Lung (tissue), 12 donors: Measurements from ENCODE around the gene BPIFB3. TPM values are rescaled to one million over a fixed set of nuclear protein-coding genes. Genes with fewer than 3 reads are reported as not detected.

Experiments
- ATAC-seq: fragments of 200-7000 bp; cut with Tn5 transposase; one replicate; pipeline ENCODE4 v1.9.1; 2020; ENCODE audit warnings: moderate number of reproducible peaks; ENCODE audit not compliant: insufficient read depth, low FRiP score
- DNase-seq, 3 donors: peaks; one replicate each; pipeline ENCODE4 v3.0.0-alpha.2; 2013 to 2017
- H3K27ac ChIP-seq, 2 donors: one replicate each; pipeline ENCODE4 v1.5.1; 2013; ENCODE audit warnings: mild to moderate bottlenecking in 2 of 2, moderate library complexity in 2 of 2, control low read depth in 1 of 2, inconsistent platforms in 1 of 2, low read depth in 1 of 2, low read length in 1 of 2
- H3K27me3 ChIP-seq, 3 donors: one replicate each; pipeline ENCODE4 v1.5.1; 2013; ENCODE audit warnings: low read length in 2 of 3; ENCODE audit not compliant: control insufficient read depth in 3 of 3, insufficient read depth in 3 of 3
- H3K36me3 ChIP-seq, 4 donors: one replicate each; pipeline ENCODE4 v1.5.1; 2013; ENCODE audit warnings: low read length in 4 of 4, mild to moderate bottlenecking in 1 of 4, moderate library complexity in 1 of 4; ENCODE audit not compliant: control insufficient read depth in 4 of 4, insufficient read depth in 4 of 4
- H3K4me1 ChIP-seq, 5 donors: one replicate each; pipeline ENCODE4 v1.5.1; 2013; ENCODE audit warnings: low read length in 5 of 5, mild to moderate bottlenecking in 2 of 5, moderate library complexity in 1 of 5; ENCODE audit not compliant: control insufficient read depth in 5 of 5, insufficient read depth in 5 of 5
- H3K4me3 ChIP-seq: one replicate; pipeline ENCODE4 v1.5.1; 2013; ENCODE audit warnings: mild to moderate bottlenecking, control low read depth, moderate library complexity
- H3K9ac ChIP-seq, 2 donors: one replicate each; pipeline ENCODE4 v1.5.1; 2013; ENCODE audit warnings: low read length in 2 of 2, control low read depth in 1 of 2; ENCODE audit not compliant: insufficient read depth in 1 of 2
- H3K9me3 ChIP-seq, 4 donors: one replicate each; pipeline ENCODE4 v1.5.1; 2013; ENCODE audit warnings: low read length in 3 of 4, mild to moderate bottlenecking in 1 of 4, moderate library complexity in 1 of 4; ENCODE audit not compliant: control insufficient read depth in 4 of 4, insufficient read depth in 3 of 4
- WGBS, 2 donors: extraction: QIAGEN DNeasy Blood & Tissue Kit; methylation state at CpG; one replicate each; pipeline ENCODE4 v1.1.7; 2013; 5-methylcytosine and 5-hydroxymethylcytosine counted together
- polyA plus RNA-seq, 2 donors: library from polyadenylated mRNA; stranded (reverse); fragments of 200-250 nt; gene quantifications; one replicate each; pipeline ENCODE4 v1.2.1, GENCODE V29; 2013
- total RNA-seq, 2 donors: library from RNA; depleted of rRNA in 1 of 2; stranded (reverse); fragments of >200 nt in 1 of 2; gene quantifications; one replicate each; pipeline ENCODE4 v1.2.1, GENCODE V29; 2014 to 2021
- TF ChIP-seq, protein P1 (sequence below): IDR thresholded peaks from 2 replicates; pipeline ENCODE4 v1.5.1; 2012; ENCODE audit warnings: mild to moderate bottlenecking; ENCODE audit errors: control extremely low read depth, extremely low read depth
- donor health status: control.
- donor health status: control.
- donor health status: Bipolar disorder and iron deficiency.
- donor health status: healthy.
- donor health status: DM: yes; HTN: yes; CAD: no.

Gene BPIFB3
- total and polyA plus RNA-seq, 4 donors, result not detected

GRCh38 chr20:33072813-33073212, 19.1 kb downstream of the BPIFB3 start:
- Histone ChIP-seq H3K27ac (no peak overlapping the region), H3K4me3 (no peak overlapping the region), H3K4me1 (no peaks in the 10 kb centered on the region), H3K36me3 (no peaks in the 10 kb centered on the region), H3K27me3 (peaks cover 0 to 8% (median 0%) of the 10 kb centered on the region in 3 donors), H3K9ac (no peak overlapping the region), H3K9me3 (peaks cover 0 to 3% (median 0%) of the 10 kb centered on the region in 4 donors)
- TF ChIP-seq, protein P1, sequence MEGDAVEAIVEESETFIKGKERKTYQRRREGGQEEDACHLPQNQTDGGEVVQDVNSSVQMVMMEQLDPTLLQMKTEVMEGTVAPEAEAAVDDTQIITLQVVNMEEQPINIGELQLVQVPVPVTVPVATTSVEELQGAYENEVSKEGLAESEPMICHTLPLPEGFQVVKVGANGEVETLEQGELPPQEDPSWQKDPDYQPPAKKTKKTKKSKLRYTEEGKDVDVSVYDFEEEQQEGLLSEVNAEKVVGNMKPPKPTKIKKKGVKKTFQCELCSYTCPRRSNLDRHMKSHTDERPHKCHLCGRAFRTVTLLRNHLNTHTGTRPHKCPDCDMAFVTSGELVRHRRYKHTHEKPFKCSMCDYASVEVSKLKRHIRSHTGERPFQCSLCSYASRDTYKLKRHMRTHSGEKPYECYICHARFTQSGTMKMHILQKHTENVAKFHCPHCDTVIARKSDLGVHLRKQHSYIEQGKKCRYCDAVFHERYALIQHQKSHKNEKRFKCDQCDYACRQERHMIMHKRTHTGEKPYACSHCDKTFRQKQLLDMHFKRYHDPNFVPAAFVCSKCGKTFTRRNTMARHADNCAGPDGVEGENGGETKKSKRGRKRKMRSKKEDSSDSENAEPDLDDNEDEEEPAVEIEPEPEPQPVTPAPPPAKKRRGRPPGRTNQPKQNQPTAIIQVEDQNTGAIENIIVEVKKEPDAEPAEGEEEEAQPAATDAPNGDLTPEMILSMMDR, result no peak
- no peak for DNase-seq
- no peak for ATAC-seq
- WGBS, 2 donors, result 74 to 94% methylated on average over 2 of the region's 2 CpGs

- peaks cover 0 to 8% (median 0%) of the 10 kb centered on the region in 3 donors for H3K27me3 ChIP-seq
- DNase-seq (no peak), ATAC-seq (no peak)
- H3K9me3 ChIP-seq, result peaks cover 0 to 3% (median 0%) of the 10 kb centered on the region in 4 donors
- no peaks in the 10 kb centered on the region for H3K36me3 ChIP-seq
- TF ChIP-seq, protein P1, result no peak
- H3K9ac ChIP-seq, result no peak overlapping the region
- no peak overlapping the region for H3K4me3 ChIP-seq
- no peak overlapping the region for H3K27ac ChIP-seq
- 80 to 87% methylated on average over 2 of the region's 2 CpGs for WGBS, 2 donors
- H3K4me1 ChIP-seq, result no peaks in the 10 kb centered on the region
These were observed 21.0 kb downstream of the BPIFB3 start for GRCh38 chr20:33074675-33075074.

GRCh38 chr20:33075281-33075680, 21.6 kb downstream of the BPIFB3 start:
- Histone ChIP-seq H3K36me3 (no peaks in the 10 kb centered on the region), H3K27me3 (peaks cover 0 to 8% (median 0%) of the 10 kb centered on the region in 3 donors), H3K9me3 (peaks cover 0 to 3% (median 0%) of the 10 kb centered on the region in 4 donors), H3K27ac (no peak overlapping the region), H3K9ac (no peak overlapping the region), H3K4me3 (no peak overlapping the region), H3K4me1 (no peaks in the 10 kb centered on the region)
- DNase-seq (no peak), ATAC-seq (no peak)
- 56 to 66% methylated on average over 6 of the region's 6 CpGs for WGBS, 2 donors
- TF ChIP-seq, protein P1, result no peak
